Measurements from ENCODE around the gene EGF.

GRCh38 chr4:109928327-109929045 lies 15.8 kb downstream of the EGF start:
- TF ChIP-seq CTCF (IDR thresholded peaks at IDR 0.05): no peak
- TF ChIP-seq SIN3A (IDR thresholded peaks at IDR 0.05; ENCODE audit: borderline replicate concordance, insufficient read depth, low read depth, low read length): no peak
